Endothelial cell of umbilical vein (primary cell): ENCODE results near the gene NHS. TPM values are rescaled to one million over a fixed set of nuclear protein-coding genes. Genes with fewer than 3 reads are reported as not detected.

Source experiments
- BruUV-seq: library from RNA; stranded (reverse); fragments of 400-500 nt; replicated peaks from 2 replicates; lab custom pipeline; 2021; lab: Mats Ljungman, UMichigan
- CTCF ChIA-PET: fragments of 300-600, 350-600 bp; sonication (Branson Sonifier 250); formaldehyde crosslinking; loops from one replicate; lab custom pipeline; 2021; ENCODE audit warnings: antibody characterized with exemption, inconsistent platforms; lab: Charles Lee
- POLR2A ChIA-PET: fragments of 300-600, 350-600 bp; sonication (Branson Sonifier 250); formaldehyde crosslinking; loops from one replicate; lab custom pipeline; 2021; ENCODE audit warnings: antibody characterized with exemption, inconsistent platforms; lab: Charles Lee
- DNase-seq: peaks from one replicate; pipeline ENCODE4 v3.0.0-alpha.2; 2011; ENCODE audit warnings: low read depth, low spot score
- FAIRE-seq: peaks from 2 replicates; lab custom pipeline; 2011; peaks lifted over from hg19 to GRCh38; lab: Jason Lieb, UNC
- H2AFZ ChIP-seq: 2 replicates; pipeline ENCODE4 v1.6.0; 2012; ENCODE audit warnings: low read depth, low read length, control low read depth, inconsistent platforms
- H3K27ac ChIP-seq: 2 replicates; pipeline ENCODE4 v1.5.1; 2011; ENCODE audit warnings: low read depth, mild to moderate bottlenecking, control low read depth, low read length, moderate library complexity; ENCODE audit not compliant: insufficient read depth
- H3K27me3 ChIP-seq, 2 experiments: 2 replicates each; pipeline versions ENCODE4 v1.6.0 to v1.6.1; 2011; ENCODE audit warnings: low read length in 2 of 2, mixed read lengths in 1 of 2; ENCODE audit not compliant: control insufficient read depth in 2 of 2, insufficient read depth in 2 of 2
- H3K36me3 ChIP-seq, 2 experiments: 2 replicates in 1 of 2; 3 replicates in 1 of 2; pipeline ENCODE4 v1.5.1; 2011; ENCODE audit warnings: low read length in 2 of 2, mild to moderate bottlenecking in 1 of 2, moderate library complexity in 1 of 2; ENCODE audit not compliant: control insufficient read depth in 2 of 2, insufficient read depth in 2 of 2; ENCODE audit errors: extremely low read depth in 1 of 2
- H3K4me1 ChIP-seq: 3 replicates; pipeline ENCODE4 v1.5.1; 2011; ENCODE audit warnings: mild to moderate bottlenecking, low read length; ENCODE audit not compliant: control insufficient read depth, insufficient read depth; ENCODE audit errors: extremely low read depth
- H3K4me2 ChIP-seq: 2 replicates; pipeline ENCODE4 v1.6.1; 2011; ENCODE audit warnings: low read length, control low read depth, mixed read lengths; ENCODE audit not compliant: insufficient read depth
- H3K4me3 ChIP-seq, 3 experiments: fragments of 200-600 bp in 1 of 3; sonication (generic), shearing (Covaris generic) in 1 of 3; replicated peaks in 1 of 3; 2 replicates each; pipeline ENCODE4 v1.5.1; 2011 to 2016; ENCODE audit warnings: control low read depth in 3 of 3, low read length in 3 of 3, mild to moderate bottlenecking in 2 of 3, inconsistent platforms in 1 of 3, low read depth in 1 of 3, moderate library complexity in 1 of 3; ENCODE audit not compliant: insufficient read depth in 1 of 3
- H3K79me2 ChIP-seq: 2 replicates; pipeline ENCODE4 v1.6.0; 2012; ENCODE audit warnings: low read length, inconsistent platforms; ENCODE audit not compliant: control insufficient read depth, insufficient read depth
- H3K9ac ChIP-seq: replicated peaks from 2 replicates; pipeline ENCODE3; 2011; ENCODE audit warnings: low read length, control low read depth; ENCODE audit not compliant: insufficient read depth; ENCODE audit errors: extremely low read depth
- H3K9me1 ChIP-seq: replicated peaks from 3 replicates; pipeline ENCODE4 v1.6.0; 2011; ENCODE audit warnings: mild to moderate bottlenecking, low read length; ENCODE audit not compliant: control insufficient read depth, insufficient read depth; ENCODE audit errors: extremely low read depth
- H3K9me3 ChIP-seq: replicated peaks from 2 replicates; pipeline ENCODE4 v1.5.1; 2012; ENCODE audit warnings: low read length, inconsistent platforms; ENCODE audit not compliant: control insufficient read depth, insufficient read depth
- H4K20me1 ChIP-seq: replicated peaks from 2 replicates; pipeline ENCODE3; 2011; ENCODE audit warnings: mild to moderate bottlenecking, low read length; ENCODE audit not compliant: control insufficient read depth, insufficient read depth; ENCODE audit errors: extremely low read depth
- CTCF ChIP-seq, 2 donors: IDR thresholded peaks; 1 replicate in 1 of 2; 2 replicates in 1 of 2; pipeline ENCODE4 v1.5.1; 2011; ENCODE audit warnings: low read length in 2 of 2, mild to moderate bottlenecking in 2 of 2, moderate library complexity in 2 of 2, control low read depth in 1 of 2, inconsistent platforms in 1 of 2, low read depth in 1 of 2; ENCODE audit not compliant: insufficient read depth in 1 of 2; ENCODE audit errors: extremely low read depth in 1 of 2
- EZH2 ChIP-seq: IDR thresholded peaks from 2 replicates; pipeline ENCODE4 v1.6.1; 2012; ENCODE audit warnings: borderline replicate concordance, low read depth, mild to moderate bottlenecking, moderate library complexity, low read length, inconsistent platforms; ENCODE audit not compliant: severe bottlenecking
- FOS ChIP-seq: IDR thresholded peaks from 2 replicates; pipeline ENCODE4 v1.6.1; 2011; ENCODE audit warnings: mild to moderate bottlenecking, low read length, moderate library complexity, borderline replicate concordance; ENCODE audit not compliant: insufficient read depth
- GATA2 ChIP-seq: IDR thresholded peaks from 2 replicates; pipeline ENCODE4 v1.7.0; 2011; ENCODE audit warnings: low read depth, mild to moderate bottlenecking, moderate library complexity, mixed read lengths, low read length; ENCODE audit not compliant: insufficient read length, insufficient read depth
- JUN ChIP-seq: IDR thresholded peaks from 2 replicates; pipeline ENCODE4 v1.6.1; 2011; ENCODE audit warnings: borderline replicate concordance, low read depth; ENCODE audit not compliant: insufficient read length, insufficient read depth
- MAX ChIP-seq: IDR thresholded peaks from 2 replicates; pipeline ENCODE4 v1.6.1; 2011; ENCODE audit not compliant: insufficient read depth, insufficient read length
- MYC ChIP-seq: IDR thresholded peaks from one replicate; pipeline ENCODE4 v1.6.1; 2011; ENCODE audit warnings: mild to moderate bottlenecking, low read depth, low read length
- POLR2A ChIP-seq: IDR thresholded peaks from 2 replicates; pipeline ENCODE4 v1.6.1; 2012; ENCODE audit warnings: low read depth, mild to moderate bottlenecking, control low read depth, low read length
- POLR2AphosphoS5 ChIP-seq: IDR thresholded peaks from 2 replicates; pipeline ENCODE4 v1.6.1; 2012; ENCODE audit warnings: low read depth, mild to moderate bottlenecking, control low read depth, low read length, moderate library complexity; ENCODE audit not compliant: insufficient read depth
- dilution Hi-C: fragments of 300-500 bp; cut with MboI; formaldehyde crosslinking; loops from one replicate; pipeline ENCODE4 v1.15.0; 2019; ENCODE audit warnings: low sequenced_read_pairs; ENCODE audit not compliant: extremely low pct_ligation_motif_present
- intact Hi-C: fragments of 100-400 bp; cut with micrococcal nuclease; formaldehyde crosslinking; loops from one replicate; pipeline ENCODE4 v1.10.0; 2022
- polyA plus RNA-seq, 4 experiments: library from polyadenylated mRNA; depleted of rRNA in 3 of 4; stranded (reverse) in 3 of 4; unstranded in 1 of 4; fragments of >200 nt; gene quantifications; 2 replicates each; pipeline versions ENCODE4 v1.2.1 to v1.2.3, GENCODE V29; 2011 to 2012; ENCODE audit warnings: missing spikeins in 1 of 4
- total RNA-seq: library from RNA; stranded (reverse); gene quantifications from 2 replicates; pipeline ENCODE4 v1.2.3, GENCODE V29; 2021

The NHS gene
- total and polyA plus RNA-seq, 2 donors (not counting 3 experiments of a cell fraction or from before 2014, with no cell fraction given): 0.07 to 0.46 TPM

- H3K4me1 ChIP-seq: no peaks in the 10 kb centered on the region
- no peak for TF ChIP-seq MYC
- TF ChIP-seq JUN: no peak
- TF ChIP-seq FOS: no peak
- TF ChIP-seq EZH2: no peak
- TF ChIP-seq POLR2AphosphoS5: no peak
- TF ChIP-seq POLR2A: no peak
- TF ChIP-seq CTCF (IDR thresholded peaks at IDR 0.05; ENCODE audit: extremely low read depth in 1 of 2, insufficient read depth in 1 of 2, low read depth in 1 of 2, low read length in 2 of 2): no peak
- no peak for TF ChIP-seq GATA2
- no peak for TF ChIP-seq MAX
- ChIA-PET CTCF (no interaction called here), POLR2A (no interaction called here)
- intact Hi-C loops (no loop called here), dilution Hi-C loops (no loop called here)
- H3K9me3 ChIP-seq: no peaks in the 10 kb centered on the region
- H3K27me3 ChIP-seq: no peaks in the 10 kb centered on the region
- H3K36me3 ChIP-seq: no peaks in the 10 kb centered on the region
- no peak overlapping the region for H3K4me3 ChIP-seq
- no peak overlapping the region for H3K9ac ChIP-seq
- no peak overlapping the region for H3K4me2 ChIP-seq
- DNase-seq: no peak
- H3K79me2 ChIP-seq: no peaks in the 10 kb centered on the region
- H2AFZ ChIP-seq: no peak overlapping the region
- H3K27ac ChIP-seq: no peak overlapping the region
- no peak for FAIRE-seq
- no TSS peak for BruUV-seq
- H4K20me1 ChIP-seq: no peaks in the 10 kb centered on the region
- H3K9me1 ChIP-seq: no peaks in the 10 kb centered on the region
Observed at GRCh38 chrX:17464194-17464593, 89.2 kb downstream of the NHS start.
